Glutamatergic neuron (in vitro differentiated cells): ENCODE results near the gene ESYT2. TPM values are rescaled to one million over a fixed set of nuclear protein-coding genes. Genes with fewer than 3 reads are reported as not detected.

Source experiments
- DNase-seq: peaks from one replicate; pipeline ENCODE4 v3.0.0; 2022
- H3K27ac Mint-ChIP-seq: one replicate; pipeline ENCODE4 v1.8.0; 2020; ENCODE audit warnings: mild to moderate bottlenecking, mixed read lengths, inconsistent platforms; ENCODE audit not compliant: unreplicated experiment
- H3K27me3 Mint-ChIP-seq: one replicate; pipeline ENCODE4 v1.8.0; 2020; ENCODE audit warnings: mild to moderate bottlenecking, moderate library complexity, mixed read lengths, inconsistent platforms; ENCODE audit not compliant: unreplicated experiment
- H3K36me3 Mint-ChIP-seq: one replicate; pipeline ENCODE4 v1.8.0; 2020; ENCODE audit warnings: mild to moderate bottlenecking, mixed read lengths, inconsistent platforms; ENCODE audit not compliant: unreplicated experiment
- H3K4me1 Mint-ChIP-seq: one replicate; pipeline ENCODE4 v1.8.0; 2020; ENCODE audit warnings: mild to moderate bottlenecking, low read depth, mixed read lengths, inconsistent platforms; ENCODE audit not compliant: unreplicated experiment
- H3K4me3 Mint-ChIP-seq: one replicate; pipeline ENCODE4 v1.8.0; 2020; ENCODE audit warnings: mild to moderate bottlenecking, mixed read lengths, inconsistent platforms; ENCODE audit not compliant: unreplicated experiment
- H3K9me3 Mint-ChIP-seq: one replicate; pipeline ENCODE4 v1.8.0; 2020; ENCODE audit warnings: mild to moderate bottlenecking, moderate library complexity, mixed read lengths, inconsistent platforms; ENCODE audit not compliant: unreplicated experiment
- total RNA-seq: library from RNA; stranded (reverse); fragmentation: NEBNext Ultra II Directional; extraction: Animal tissue kit (Norgen Biotek cat#: 25700); gene quantifications from one replicate; pipeline ENCODE4 v1.2.1, GENCODE V29; 2021; ENCODE audit not compliant: unreplicated experiment
- TF ChIP-seq, protein P1 (sequence below): fragments of 200-600 bp; sonication (generic); IDR thresholded peaks from one replicate; pipeline ENCODE4 v1.5.0; 2021; ENCODE audit not compliant: partially characterized antibody, unreplicated experiment

The ESYT2 gene
- total RNA-seq, 1 donor from 2014 or later: 41.9 TPM

DNA sequence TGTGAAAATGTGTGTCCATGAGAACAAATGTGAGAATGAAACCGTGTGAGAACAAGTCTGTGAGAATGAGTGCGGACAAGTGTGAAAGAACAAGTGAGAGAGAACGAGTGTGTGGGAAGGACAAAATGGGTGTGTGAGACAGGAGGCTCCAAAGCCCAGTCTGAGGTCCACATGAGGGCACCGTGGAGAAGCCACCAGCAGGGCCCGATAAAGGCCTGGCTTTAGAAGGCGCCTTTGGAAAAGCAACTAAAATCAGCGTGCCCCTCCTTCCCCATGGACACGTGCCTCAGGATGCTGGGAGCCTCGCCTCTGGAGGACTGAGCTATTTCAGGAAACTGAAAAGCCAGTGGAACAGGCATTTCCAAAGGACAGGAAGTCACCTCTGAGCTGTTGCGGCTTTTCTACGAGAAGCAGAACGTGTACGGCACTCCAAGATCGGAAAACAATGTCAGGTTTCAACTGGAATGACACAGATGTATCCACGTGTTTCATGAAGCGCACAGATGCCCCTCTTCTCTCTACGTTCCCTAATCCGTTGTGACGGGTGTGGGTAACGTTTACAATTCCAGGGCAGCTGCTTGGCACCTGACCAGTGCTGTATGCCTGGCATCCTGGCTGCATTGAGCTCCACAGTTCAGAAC lies 46.4 kb downstream of the ESYT2 start:
- H3K27ac Mint-ChIP-seq: no peak overlapping the region
- no peak for DNase-seq
- no peaks in the 10 kb centered on the region for H3K4me1 Mint-ChIP-seq
- no peak overlapping the region for H3K4me3 Mint-ChIP-seq
- no peaks in the 10 kb centered on the region for H3K9me3 Mint-ChIP-seq
- TF ChIP-seq, protein P1, sequence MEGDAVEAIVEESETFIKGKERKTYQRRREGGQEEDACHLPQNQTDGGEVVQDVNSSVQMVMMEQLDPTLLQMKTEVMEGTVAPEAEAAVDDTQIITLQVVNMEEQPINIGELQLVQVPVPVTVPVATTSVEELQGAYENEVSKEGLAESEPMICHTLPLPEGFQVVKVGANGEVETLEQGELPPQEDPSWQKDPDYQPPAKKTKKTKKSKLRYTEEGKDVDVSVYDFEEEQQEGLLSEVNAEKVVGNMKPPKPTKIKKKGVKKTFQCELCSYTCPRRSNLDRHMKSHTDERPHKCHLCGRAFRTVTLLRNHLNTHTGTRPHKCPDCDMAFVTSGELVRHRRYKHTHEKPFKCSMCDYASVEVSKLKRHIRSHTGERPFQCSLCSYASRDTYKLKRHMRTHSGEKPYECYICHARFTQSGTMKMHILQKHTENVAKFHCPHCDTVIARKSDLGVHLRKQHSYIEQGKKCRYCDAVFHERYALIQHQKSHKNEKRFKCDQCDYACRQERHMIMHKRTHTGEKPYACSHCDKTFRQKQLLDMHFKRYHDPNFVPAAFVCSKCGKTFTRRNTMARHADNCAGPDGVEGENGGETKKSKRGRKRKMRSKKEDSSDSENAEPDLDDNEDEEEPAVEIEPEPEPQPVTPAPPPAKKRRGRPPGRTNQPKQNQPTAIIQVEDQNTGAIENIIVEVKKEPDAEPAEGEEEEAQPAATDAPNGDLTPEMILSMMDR: no peak
- H3K27me3 Mint-ChIP-seq: no peaks in the 10 kb centered on the region
- H3K36me3 Mint-ChIP-seq: no peaks in the 10 kb centered on the region

DNA sequence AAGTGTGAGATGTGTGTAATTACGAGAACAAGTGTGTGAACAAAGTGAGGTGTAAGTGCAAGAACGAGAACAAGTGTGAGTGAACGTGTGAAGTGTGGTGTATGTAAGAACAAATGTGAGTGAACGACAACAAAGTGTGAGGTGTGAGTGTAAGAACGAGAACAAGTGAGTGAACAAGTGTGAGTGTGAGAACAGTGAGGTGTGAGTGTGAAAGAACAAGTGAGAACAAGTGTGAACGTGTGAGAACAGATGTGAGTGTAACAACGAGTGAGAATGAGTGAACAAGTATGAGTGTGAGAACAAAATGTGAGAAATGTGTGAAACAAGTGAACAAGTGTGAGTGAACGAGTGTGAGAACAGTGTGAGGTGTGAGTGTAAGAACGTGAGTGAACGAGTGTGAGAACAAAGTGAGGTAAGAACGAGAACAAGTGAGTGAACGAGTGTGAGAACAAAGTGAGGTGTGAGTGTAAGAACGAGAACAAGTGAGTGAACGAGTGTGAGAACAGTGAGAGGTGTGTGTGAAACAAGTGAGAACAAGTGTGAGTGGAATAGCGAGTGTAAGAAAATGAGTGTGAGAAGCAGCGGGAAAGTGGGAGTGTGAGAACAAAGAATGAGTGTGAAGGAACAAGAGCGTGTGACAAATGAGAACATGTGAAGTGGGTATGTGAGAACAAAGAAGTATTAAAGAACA lies 47.2 kb downstream of the ESYT2 start:
- TF ChIP-seq, protein P1: no peak
- Mint-ChIP-seq H3K36me3 (no peaks in the 10 kb centered on the region), H3K27ac (no peak overlapping the region), H3K4me1 (no peaks in the 10 kb centered on the region), H3K27me3 (no peaks in the 10 kb centered on the region), H3K4me3 (no peak overlapping the region), H3K9me3 (no peaks in the 10 kb centered on the region)
- no peak for DNase-seq

DNA sequence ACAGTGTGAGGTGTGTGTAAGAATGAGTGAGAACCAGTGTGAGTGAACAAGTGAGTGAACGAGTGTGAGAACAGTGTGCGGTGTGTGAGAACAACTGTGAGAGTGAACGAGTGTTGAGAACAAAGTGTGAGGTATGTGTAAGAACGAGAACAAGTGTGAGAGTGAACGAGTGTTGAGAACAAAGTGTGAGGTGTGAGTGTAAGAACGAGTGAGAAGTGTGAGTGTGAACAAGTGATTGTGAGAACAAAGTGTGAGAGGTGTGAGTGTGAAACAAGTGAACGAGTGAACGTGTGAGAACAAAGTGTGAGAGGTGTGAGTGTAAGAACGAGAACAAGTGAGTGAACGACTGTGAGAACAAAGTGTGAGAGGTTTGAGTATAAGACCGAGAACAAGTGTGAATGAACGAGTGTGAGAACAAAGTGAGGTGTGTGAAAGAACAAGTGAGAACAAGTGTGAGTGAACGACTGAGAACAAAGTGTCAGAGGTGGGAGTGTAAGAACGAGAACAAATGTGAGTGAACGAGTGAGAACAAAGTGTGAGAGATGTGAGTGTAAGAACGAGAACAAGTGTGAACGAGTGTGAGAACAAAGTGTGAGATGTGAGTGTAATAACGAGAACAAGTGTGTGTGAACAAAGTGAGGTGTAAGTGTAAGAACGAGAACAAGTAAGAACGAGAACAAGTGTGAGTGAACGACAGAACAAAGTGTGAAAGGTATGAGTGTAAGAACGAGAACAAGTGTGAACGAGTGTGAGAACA lies 47.9 kb downstream of the ESYT2 start:
- Mint-ChIP-seq H3K9me3 (no peaks in the 10 kb centered on the region), H3K4me1 (no peaks in the 10 kb centered on the region), H3K36me3 (no peaks in the 10 kb centered on the region), H3K4me3 (no peak overlapping the region), H3K27me3 (no peaks in the 10 kb centered on the region), H3K27ac (no peak overlapping the region)
- TF ChIP-seq, protein P1: no peak
- DNase-seq: no peak

DNA sequence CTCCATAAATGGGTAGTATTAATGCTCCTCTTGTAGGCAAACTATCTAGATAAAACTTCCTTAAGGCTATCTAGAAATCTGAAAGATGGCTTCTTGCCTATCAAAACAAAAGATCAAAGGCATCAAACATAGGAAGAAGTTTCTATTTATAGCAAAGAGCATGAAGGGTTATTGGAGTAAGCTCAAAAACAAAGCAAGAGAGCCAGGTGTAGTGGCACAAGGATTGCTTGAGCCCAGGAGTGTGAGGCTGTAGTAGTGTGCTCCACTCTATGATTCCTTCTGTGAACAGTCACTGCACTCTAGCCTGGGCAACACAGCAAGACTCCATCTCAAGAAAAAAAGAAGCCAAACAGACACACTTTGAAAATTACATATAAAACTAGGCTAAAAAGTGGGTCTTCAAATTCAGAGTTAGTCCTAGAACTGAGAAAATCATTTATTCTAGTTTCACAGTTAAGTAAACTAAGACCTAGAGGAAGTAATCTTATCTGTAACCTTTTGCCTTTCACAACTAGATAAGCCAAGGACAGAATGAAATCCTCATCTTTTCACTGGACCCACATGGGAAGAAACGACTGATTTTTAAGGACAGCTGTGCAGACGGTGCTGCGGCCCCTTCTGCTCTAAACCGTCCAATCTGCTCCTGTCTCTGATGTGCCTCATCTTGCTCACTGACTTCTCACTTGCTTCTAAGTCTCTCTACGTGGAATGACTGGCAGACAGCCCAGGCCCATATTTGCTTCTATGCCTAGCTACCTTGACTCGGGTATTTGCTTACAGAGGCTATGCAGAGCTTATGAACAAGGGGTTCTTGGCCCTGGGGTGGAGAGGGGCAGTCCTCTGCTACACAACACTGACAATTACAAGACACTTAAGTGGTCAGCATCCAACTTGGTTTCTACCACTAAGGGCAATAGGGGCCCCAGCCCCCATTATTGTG lies 50.0 kb downstream of the ESYT2 start:
- TF ChIP-seq, protein P1: no peak
- no peaks in the 10 kb centered on the region for H3K9me3 Mint-ChIP-seq
- no peak for DNase-seq
- no peak overlapping the region for H3K4me3 Mint-ChIP-seq
- H3K27ac Mint-ChIP-seq: peak overlapping the region; percentile 24
- no peaks in the 10 kb centered on the region for H3K4me1 Mint-ChIP-seq
- H3K36me3 Mint-ChIP-seq: no peaks in the 10 kb centered on the region
- no peaks in the 10 kb centered on the region for H3K27me3 Mint-ChIP-seq
